Hematopoietic multipotent progenitor cell treated with erythropoietin and hydrocortisone succinate and interleukin-3 and kit ligand, for 6 days (in vitro differentiated cells): ENCODE data around the gene DDIT3.
"Not testable (repeated sequence)": the region's sequence is repeated elsewhere in the genome, so short reads cannot be mapped to it uniquely, and the experiment has no call there.

ENCODE experiments used
- DNase-seq: peaks from one replicate; pipeline ENCODE4 v3.0.0-alpha.2; 2015

Gene DDIT3

DNA sequence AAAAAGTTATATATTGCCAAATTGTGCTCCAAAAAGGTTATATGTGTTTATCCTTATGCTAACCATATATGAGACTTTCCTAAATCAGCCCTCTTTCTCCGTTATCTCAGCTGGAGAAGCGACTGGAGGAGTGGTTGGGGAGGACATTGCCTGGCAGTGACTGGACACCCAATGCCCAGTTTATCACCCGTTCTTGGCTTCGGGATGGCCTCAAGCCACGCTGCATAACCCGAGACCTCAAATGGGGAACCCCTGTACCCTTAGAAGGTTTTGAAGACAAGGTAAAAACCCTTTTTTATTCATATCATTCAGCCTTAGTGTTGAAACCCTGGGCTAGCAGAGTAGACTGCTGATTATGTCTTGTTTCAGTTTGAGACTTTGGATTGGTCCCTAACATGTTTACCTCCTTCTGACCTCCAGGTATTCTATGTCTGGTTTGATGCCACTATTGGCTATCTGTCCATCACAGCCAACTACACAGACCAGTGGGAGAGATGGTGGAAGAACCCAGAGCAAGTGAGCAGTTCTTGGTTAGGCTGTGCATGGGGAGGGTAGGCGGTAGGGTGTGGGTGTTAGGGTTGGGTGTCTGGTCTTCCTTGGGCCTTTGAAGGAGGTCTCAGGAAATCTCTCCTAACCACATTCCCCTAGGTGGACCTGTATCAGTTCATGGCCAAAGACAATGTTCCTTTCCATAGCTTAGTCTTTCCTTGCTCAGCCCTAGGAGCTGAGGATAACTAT, 8.6 kb downstream of the DDIT3 start:
- no peak for DNase-seq

DNA sequence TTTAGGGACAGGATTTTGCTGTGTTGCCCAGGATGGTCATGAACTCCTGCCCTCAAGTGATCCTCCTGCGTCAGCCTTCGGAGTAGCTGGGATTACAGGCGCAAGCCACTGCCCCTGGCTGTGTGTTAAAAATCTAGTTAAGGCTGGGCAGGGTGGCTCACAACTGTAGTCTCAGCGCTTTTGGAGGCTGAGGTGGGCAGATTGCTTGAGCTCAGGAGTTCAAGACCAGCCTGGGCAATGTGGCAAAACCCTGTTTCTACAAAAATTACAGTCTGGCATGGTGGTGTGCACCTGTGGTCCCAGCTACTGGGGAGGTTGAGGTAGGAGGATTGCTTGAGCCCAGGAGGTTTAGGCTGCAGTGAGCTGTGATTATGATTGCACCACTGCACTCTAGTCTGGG, 9.2 kb downstream of the DDIT3 start:
- DNase-seq, result no peak

DNA sequence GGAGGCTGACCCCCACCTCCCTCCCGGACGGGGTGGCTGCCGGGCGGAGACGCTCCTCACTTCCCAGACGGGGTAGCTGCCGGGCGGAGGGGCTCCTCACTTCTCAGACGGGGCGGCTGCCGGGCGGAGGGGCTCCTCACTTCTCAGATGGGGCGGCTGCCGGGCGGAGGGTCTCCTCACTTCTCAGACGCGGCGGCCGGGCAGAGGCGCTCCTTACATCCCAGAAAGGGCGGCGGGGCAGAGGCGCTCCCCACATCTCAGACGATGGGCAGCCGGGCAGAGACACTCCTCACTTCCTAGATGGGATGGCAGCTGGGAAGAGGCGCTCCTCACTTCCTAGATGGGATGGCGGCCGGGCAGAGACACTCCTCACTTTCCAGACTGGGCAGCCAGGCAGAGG, 12.5 kb downstream of the DDIT3 start:
- not testable (repeated sequence) for DNase-seq

DNA sequence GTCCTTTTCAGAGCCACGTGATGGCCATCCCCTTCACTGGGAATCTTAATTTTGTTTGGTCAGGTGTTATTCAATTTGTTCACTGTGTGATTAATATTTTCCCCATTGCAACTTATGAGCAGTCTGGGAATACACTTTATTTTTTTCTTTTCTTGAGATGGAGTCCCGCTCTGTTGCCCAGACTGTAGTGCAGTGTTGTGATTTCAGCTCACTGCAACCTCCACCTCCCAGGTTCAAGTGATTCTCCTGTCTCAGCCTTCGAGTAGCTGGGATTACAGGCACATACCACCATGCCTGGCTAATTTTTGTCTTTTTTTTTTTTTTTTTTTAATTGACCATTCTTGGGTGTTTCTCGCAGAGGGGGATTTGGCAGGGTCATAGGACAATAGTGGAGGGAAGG, 13.8 kb downstream of the DDIT3 start:
- DNase-seq, result not testable (repeated sequence)

DNA sequence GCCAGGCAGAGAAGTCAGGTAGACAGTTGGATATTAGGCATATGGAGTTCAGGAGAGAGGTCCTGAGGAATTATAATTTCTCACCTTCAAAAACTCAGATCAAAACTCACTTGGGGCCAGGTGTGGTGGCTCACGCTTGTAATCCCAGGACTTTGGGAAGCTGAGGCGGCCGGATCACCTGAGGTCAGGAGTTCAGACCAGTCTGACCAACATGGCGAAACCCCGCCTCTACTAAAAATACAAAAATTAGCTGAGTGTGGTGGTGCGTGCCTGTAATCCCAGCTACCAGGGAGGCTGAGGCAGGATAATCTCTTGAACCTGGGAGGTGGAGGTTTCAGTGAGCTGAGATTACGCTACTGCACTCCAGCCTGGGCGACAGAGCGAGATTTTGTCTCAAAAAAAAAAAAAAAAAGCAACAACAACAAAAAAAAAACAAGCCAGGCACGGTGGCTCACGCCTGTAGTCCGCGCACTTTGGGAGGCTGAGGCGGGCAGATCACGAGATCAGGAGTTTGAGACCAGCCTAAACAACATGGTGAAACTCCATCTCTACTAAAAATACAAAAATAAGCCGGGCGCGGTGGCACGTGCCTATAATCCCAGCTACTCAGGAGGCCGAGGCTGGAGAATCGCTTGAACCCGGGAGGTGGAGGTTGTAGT, 17.9 kb downstream of the DDIT3 start:
- not testable (repeated sequence) for DNase-seq

DNA sequence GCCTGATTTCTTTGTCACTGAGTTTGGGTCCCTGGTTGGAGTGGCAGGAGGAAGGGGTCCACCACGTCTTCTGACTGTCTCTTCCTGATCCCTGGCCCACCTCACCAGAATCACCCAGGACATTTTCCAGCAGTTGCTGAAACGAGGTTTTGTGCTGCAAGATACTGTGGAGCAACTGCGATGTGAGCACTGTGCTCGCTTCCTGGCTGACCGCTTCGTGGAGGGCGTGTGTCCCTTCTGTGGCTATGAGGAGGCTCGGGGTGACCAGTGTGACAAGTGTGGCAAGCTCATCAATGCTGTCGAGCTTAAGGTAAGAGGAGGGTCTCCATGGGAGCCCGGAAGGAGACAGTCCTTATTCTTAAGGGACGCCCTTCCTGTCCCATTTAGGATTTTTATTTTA, 20.1 kb downstream of the DDIT3 start:
- DNase-seq, result no peak

DNA sequence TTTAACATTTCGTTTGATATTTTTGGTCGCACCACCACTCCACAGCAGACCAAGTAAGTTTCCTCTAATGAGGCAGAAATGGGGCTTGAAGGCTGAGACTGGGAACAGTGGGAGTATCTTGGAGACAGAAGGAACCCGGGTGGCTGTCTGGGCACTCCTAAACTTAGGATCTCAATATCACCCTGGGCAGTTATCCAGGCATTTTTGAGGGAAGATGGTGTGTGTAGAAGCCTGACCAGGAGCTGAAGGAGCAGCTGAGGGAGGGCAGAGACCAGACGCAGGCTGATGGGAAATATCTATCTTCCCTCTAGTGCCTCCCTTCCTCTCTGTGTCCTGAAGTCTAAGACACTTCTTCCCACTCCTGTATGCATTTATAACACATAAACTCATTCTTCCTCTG, 21.7 kb downstream of the DDIT3 start:
- DNase-seq, result no peak

DNA sequence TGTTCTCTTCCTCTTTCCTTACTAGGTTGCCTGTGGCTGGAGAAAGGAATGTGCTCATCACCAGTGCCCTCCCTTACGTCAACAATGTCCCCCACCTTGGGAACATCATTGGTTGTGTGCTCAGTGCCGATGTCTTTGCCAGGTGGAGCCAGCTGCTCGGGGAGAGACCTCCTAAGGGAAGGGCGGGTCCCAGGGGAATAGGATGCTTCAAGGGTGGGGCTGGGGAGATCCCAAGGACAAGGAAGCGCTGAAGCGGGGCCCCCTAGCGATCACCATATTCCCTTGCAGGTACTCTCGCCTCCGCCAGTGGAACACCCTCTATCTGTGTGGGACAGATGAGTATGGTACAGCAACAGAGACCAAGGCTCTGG, 22.2 kb downstream of the DDIT3 start:
- no peak for DNase-seq

DNA sequence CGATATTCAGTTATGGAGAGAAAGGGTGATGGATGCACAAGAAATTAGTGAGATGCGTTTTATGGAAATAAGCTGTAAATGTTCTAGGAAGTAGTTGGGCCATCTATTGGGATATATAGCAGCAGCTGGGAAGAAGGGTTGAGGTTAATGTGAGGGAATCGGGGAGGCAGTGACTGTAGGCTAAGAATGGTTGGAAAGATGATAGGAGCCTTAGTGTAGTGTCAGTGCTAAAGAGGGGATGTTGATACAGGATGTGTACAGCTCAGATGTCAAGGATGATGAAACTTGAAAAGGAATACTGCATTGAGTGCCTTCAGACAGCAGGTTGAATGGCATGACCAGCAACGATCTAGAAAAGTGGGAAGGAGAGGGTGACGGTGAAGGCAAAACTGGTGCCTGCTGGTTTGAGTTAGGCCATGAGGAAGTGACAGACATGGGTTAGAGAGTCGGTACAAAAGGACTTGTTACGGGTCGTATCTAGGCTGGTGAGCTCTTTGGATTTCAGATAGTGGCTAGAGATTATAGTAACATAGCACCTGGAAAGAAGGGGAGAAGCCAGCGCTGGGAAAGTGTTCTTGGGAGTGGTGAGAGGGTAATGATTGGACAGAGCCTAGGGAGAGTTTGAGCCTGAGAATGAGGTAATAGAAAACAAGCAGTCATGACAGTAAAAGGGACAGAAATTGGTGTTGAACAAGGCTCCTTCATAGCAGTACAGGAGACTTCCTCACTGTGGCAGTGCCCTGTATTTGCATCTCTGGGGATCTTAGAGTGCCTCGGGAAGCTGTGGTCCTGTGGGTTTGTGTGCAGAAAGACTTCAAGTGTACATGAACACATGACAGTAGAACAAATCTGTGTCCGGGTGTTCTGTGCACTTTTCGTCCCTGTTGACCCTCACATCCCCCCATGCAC, 22.8 kb downstream of the DDIT3 start:
- no peak for DNase-seq

DNA sequence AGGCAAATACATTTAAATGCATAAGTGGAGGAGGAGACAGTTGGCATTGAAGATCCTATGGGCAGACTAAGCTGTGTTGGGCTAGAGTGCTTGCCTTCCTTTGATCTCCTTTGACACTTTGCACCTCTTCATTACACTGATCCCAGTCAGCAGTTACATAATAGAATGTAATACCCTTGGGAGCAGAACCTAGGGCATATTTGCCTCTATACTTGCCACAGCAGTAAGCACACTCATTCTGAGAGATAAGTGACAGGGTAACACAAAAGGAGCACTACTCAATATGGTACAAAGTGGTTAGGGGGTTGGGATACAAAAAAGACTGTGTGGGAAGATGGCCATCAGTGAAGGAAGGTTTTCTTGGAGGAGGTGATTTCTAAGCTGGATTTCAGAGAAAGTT, 23.5 kb downstream of the DDIT3 start:
- no peak for DNase-seq

DNA sequence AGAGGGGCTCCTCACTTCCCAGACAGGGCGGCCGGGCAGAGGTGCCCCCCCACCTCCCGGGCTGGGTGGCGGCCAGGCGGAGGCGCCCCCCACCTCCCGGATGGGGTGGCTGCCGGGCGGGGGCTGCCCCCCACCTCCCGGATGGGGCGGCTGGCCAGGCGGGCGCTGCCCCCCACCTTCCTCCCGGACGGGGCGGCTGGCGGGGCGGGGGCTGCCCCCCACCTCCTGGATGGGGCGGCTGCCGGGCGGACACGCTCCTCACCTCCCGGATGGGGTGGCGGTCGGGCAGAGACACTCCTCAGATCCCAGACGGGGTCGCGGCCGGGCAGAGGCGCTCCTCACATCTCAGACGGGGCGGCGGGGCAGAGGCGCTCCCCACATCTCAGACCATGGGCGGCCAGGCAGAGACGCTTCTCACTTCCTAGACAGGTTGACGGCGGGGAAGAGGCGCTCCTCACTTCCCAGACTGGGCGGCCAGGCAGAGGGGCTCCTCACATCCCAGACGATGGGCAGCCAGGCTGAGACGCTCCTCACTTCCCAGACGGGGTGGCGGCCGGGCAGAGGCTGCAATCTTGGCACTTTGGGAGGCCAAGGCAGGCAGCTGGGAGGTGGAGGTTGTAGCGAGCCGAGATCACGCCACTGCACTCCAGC, 25.1 kb downstream of the DDIT3 start:
- not testable (repeated sequence) for DNase-seq

DNA sequence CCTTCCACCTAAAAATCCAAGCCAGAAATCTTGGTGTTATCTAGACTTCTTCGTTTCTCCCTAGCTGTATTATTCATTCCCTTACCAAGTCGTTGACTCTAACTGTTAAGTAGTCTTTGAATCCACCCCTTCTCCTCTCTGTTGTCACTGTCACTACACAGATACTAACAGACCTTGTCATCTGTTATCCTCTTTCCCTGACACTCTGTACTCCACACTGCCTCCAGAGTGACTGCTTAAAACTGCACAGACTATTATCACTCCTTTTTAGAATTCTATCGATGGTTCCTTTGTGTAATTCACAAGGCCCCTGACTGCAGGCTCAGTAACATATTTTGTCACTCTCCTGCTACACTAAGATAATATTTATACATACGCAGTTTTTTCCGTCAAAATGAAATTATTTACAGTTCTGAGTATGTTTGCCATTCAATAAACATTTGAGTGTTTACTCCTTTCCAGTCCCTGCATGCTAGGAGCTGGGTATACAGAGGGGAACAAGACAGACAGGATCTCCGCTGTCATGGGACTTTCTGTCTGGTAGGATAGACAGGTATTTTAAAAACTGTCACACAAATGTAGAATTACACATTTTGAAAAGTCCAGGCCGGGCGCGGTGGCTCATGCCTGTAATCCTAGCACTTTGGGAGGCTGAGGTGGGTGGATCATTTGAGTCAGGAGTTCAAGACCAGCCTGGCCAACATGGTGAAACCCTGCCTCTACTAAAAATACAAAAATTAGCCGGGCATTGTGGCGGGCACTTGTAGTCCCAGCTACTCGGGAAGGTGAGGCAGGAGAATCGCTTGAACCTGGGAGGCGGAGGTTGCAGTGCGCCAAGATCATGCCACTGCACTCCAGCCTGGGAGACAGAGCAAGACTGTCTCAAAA, 28.7 kb downstream of the DDIT3 start:
- peak; percentile 76 for DNase-seq

DNA sequence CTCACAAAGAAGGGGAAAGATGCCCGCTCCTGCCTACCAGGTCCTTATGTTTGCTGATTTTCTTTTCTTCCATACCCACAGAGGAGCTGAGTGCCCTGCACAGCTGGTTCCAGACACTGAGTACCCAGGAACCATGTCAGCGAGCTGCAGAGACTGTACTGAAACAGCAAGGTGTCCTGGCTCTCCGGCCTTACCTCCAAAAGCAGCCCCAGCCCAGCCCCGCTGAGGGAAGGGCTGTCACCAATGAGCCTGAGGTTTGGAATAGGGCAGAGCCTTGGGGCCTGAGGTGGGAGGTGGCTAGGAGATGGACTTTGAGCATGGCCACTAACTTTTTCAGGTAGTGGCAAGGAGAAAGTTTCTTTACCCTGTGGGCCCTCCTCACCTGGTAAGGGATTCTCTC, 30.2 kb downstream of the DDIT3 start:
- no peak for DNase-seq

DNA sequence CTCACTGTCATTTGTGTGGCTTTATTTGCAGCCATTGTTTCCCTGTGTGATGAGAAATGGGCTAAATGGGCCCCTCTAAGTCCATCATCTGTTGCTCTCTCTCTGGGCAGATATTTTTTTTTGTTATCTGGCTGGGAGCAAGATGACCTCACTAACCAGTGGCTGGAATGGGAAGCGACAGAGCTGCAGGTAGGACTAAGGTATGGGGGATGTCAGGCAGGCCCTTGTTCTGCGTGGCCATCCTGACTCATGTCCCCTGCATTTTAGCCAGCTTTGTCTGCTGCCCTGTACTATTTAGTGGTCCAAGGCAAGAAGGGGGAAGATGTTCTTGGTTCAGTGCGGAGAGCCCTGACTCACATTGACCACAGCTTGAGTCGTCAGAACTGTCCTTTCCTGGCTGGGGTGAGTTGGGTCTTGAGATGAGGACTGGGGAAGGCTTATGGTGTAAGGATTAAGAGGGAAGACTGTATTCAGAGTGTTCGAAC, 31.1 kb downstream of the DDIT3 start:
- no peak for DNase-seq

DNA sequence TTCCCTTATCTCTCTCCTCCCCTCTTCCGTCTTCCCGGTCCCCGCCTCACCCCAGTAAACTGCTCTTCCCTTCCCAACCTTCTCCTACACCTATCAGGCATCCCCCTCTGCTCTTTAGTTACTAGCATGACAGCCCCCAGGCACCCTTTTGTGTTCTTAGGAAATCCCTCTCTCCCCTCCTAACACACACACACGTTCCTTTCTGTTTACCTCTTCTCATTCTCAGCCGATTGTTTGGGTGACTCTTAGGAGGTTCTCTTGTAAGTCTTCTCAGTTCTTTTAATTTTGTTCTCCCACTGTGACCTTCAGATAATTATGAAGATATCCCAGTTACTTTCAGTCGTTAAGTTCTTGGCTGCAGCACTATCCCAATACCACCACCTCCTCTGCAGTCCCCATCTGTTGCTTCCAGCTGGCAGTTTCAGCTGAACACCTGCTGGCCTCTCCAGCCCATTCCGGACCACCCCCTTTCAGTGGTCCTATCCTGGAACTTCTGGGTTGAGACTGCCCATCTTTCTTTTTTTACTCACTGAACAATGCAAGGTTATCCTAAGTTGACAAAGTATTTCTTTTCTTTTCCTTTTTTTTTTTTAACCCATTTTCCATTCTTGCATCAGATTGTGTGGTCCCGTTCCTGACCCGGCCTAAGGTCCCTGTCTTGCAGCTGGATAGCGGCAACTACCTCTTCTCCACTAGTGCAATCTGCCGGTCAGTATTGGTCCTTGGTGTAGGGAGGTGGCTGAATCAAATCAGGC, 31.7 kb downstream of the DDIT3 start:
- peak; percentile 35 for DNase-seq

DNA sequence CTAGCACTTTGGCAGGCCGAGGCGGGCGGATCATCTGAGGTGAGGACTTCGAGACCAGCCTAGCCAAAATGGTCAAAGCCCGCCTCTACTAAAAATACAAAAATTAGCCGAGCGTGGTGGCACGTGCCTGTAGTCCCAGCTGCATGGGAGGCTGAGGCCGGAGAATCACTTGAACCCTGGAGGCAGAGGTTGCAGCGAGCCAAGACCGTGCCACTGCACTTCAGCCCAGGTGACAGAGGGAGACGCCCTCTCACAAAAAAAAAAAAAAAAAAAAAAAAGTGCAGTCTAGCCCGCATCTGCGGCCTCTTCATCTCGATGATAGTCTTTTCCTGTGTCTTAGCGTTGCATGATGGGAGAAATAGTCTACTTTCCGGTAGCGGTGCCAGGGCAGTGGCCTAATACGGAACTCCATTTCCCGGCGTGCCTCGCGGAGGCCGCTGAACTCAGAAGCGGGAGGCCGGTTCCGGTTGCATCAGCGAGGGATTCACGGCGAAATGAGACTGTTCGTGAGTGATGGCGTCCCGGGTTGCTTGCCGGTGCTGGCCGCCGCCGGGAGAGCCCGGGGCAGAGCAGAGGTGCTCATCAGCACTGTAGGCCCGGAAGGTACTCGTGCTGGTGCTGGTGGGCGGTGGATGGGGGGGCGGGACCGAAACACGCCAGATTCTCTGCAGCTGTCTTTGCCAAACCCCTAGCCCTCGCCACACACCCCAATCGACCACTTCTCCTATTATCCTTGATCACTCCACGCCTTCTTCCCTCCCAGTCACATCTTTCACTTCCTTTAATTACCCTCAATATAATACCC, 32.5 kb downstream of the DDIT3 start, which contains the start of gene MARS1:
Gene MARS1, plus strand, starts transcription at position 472 of the 805 bp plus-strand sequence. Its CDS starts 23 bp downstream, at position 495.
- DNase-seq, result peak; percentile 99

DNA sequence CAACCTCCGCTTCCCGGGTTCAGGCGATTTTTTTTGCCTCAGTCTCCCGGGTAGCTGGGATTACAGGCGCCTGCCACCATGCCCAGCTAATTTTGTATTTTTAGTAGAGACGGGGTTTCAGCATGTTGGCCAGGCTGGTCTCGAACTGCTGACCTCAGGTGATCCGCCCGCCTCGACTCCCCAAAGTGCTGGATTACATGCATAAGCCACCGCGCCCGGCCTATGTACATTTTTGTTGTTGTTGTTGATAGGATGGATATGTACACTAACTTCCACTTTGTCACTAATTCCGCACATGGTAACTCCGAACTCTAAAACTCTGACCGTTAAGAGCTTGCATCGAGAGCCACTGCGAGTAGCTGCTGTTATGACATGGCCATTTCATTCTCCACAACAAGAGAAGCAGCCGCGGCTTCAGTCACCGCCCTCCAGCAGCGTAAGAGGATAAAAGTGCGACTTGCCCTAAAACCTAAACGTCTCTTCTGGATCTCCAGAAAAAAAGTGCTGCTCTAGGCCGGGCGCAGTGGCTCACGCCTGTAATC, 33.2 kb downstream of the DDIT3 start:
- DNase-seq, result no peak

DNA sequence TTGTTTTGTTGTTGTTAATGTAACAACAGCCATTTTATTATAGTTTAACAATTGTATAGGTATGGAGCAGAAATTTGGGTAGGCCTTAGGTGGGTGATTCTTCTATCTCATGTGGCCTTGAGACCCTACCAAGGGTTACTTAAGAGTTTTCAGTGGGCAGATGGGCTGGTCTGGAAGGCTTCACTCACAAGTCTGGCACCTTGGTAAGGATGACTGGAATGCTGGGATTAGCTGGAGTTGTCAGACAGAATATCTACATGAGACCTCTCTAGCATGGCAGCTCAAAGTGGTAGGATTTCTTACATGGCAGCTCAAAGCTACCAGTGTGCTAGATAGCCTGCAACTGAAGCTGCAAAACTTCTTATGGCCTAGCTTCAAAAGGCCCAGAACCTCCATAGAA, 34.6 kb downstream of the DDIT3 start:
- no peak for DNase-seq

DNA sequence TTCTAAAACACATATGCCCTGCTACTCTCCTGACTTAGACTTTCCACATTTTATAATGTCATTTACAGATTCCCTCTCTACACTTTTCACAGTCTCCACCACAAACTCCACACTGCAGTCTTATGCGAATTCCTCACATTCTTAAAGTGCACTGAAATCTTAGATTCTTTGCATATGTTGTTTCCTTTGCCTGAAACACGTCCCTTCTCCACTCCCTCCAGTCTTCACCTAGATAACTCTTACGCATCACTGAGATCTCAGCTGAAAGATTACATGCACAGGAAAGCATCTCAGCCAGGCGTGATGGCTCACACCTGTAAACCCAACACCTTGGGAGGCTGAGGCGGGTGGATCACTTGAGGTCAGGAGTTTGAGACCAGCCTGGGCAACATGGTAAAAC, 36.8 kb downstream of the DDIT3 start:
- DNase-seq, result no peak

DNA sequence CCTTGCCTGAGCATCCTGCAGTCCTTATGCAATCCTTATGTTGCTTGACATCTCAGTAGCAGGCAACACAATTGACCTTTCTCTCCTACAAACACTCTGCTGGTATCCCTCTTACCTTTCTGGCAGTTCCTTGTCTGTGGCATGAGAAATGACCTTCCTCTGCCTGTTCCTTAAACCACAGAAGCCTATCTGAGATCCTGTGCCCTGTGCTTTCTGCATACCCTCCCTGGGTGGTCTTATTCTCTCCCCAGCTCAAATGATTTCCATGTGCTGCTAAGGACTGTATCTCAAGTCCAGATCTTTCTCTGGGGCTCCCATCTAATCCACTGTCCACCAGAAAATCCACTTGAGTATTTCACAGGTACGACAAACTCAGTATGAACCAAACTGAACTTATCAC, 38.6 kb downstream of the DDIT3 start:
- no peak for DNase-seq
